ENCODE data around the gene LAMB2.

DNA sequence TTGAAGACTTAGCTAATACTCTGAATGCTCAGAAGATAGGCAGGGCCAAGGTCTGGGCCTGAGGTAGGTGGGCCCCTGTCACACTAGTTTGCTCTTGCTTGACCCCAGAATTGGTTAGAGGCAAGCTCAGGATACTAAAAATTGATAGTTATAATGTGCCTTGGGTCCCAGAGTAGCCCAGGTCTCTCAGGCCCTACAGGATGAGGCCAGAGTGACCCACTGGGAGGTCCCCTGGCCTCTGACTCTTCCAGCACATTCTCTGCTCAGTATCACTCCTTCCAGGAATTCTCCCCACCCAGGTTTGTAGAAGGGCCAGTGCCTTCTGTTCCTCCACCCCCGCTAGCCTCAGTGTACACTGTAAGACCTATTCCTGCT is 37.9 kb upstream of the LAMB2 start:
- TF ChIP-seq, protein P1, sequence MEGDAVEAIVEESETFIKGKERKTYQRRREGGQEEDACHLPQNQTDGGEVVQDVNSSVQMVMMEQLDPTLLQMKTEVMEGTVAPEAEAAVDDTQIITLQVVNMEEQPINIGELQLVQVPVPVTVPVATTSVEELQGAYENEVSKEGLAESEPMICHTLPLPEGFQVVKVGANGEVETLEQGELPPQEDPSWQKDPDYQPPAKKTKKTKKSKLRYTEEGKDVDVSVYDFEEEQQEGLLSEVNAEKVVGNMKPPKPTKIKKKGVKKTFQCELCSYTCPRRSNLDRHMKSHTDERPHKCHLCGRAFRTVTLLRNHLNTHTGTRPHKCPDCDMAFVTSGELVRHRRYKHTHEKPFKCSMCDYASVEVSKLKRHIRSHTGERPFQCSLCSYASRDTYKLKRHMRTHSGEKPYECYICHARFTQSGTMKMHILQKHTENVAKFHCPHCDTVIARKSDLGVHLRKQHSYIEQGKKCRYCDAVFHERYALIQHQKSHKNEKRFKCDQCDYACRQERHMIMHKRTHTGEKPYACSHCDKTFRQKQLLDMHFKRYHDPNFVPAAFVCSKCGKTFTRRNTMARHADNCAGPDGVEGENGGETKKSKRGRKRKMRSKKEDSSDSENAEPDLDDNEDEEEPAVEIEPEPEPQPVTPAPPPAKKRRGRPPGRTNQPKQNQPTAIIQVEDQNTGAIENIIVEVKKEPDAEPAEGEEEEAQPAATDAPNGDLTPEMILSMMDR (IDR thresholded peaks at IDR 0.05): no peak
- no peak for TF ChIP-seq EZH2phosphoT487 (IDR thresholded peaks at IDR 0.05)
